Rectal smooth muscle tissue (tissue), 1 donor: Measurements from ENCODE around the gene GOLGA5.
"Not testable (repeated sequence)": the region's sequence is repeated elsewhere in the genome, so short reads cannot be mapped to it uniquely, and the experiment has no call there.

ENCODE experiments used
- H3K27ac ChIP-seq: one replicate; pipeline ENCODE4 v1.7.0; 2013; ENCODE audit warnings: low read depth, low read length, inconsistent platforms
- H3K27me3 ChIP-seq: one replicate; pipeline ENCODE4 v1.7.0; 2013; ENCODE audit warnings: low read length; ENCODE audit not compliant: control insufficient read depth, insufficient read depth
- H3K36me3 ChIP-seq: one replicate; pipeline ENCODE4 v1.7.0; 2013; ENCODE audit warnings: low read length; ENCODE audit not compliant: control insufficient read depth, insufficient read depth
- H3K4me1 ChIP-seq: one replicate; pipeline ENCODE4 v1.7.0; 2013; ENCODE audit warnings: low read length; ENCODE audit not compliant: control insufficient read depth, insufficient read depth
- H3K4me3 ChIP-seq: one replicate; pipeline ENCODE4 v1.7.0; 2013; ENCODE audit warnings: low read length
- H3K9ac ChIP-seq: one replicate; pipeline ENCODE4 v1.7.0; 2013; ENCODE audit warnings: low read length

Gene GOLGA5

DNA sequence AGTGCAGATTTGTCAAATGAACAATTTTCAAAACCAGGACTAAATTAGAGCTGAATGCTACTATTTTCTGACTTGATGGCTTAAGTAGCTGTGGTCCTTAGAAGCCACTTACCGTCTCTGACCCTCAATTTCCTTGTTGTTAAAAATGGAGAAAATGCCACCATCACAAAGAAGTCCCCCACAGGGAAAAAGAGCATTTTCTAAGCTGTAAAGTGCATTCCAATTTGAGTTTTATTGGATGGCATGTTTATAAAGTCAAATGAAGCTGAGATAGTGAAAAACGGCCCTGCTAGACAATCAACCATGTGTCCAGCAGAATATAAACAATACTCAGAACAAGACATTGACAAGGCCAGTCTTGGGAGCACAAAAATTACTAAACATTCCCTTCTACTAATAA, 53.6 kb downstream of the GOLGA5 start:
- H3K9ac ChIP-seq, result no peak overlapping the region
- no peak overlapping the region for H3K27ac ChIP-seq
- H3K27me3 ChIP-seq, result no peaks in the 10 kb centered on the region
- no peak overlapping the region for H3K4me3 ChIP-seq
- no peaks in the 10 kb centered on the region for H3K36me3 ChIP-seq
- H3K4me1 ChIP-seq, result no peaks in the 10 kb centered on the region

DNA sequence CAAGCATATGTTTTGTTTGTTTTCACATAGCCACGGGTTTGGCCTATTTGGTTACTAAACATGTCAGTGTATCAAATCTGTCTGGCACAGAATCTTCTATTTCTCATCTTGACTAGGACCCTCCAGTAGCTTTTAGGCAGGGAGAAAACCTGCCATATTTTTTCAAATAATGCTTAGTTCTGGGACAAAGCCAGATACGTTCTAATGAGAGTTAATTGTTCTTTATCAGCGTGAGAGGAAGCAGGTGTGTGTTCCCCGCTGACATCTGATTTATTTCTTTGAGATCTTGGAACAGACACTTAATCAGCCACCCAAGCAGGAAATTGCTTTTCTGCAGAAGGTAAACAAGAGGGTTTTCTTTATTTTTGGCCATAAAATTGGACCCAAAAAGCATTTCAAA, 54.8 kb downstream of the GOLGA5 start:
- no peaks in the 10 kb centered on the region for H3K27me3 ChIP-seq
- no peak overlapping the region for H3K4me3 ChIP-seq
- no peaks in the 10 kb centered on the region for H3K4me1 ChIP-seq
- H3K27ac ChIP-seq, result no peak overlapping the region
- H3K36me3 ChIP-seq, result no peaks in the 10 kb centered on the region
- no peak overlapping the region for H3K9ac ChIP-seq

DNA sequence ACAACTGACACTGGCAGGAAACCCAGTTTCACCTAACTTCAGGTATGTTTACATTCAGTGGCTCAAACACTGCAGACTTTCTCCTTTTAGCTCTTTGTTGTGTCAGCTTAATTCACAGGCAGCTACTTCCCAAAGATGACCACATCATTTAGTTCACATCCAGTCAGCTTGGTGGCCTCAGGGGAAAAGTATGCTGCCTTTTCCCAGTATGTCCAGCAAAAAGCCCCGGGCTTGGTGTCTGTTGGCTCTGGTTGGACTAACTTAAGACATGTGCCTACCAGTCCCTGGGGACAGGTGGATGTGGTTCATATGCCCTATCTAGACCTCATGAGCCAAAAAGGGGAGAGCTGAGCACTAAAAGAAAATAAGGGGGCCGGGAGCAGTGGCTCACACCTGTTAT, 56.4 kb downstream of the GOLGA5 start:
- no peak overlapping the region for H3K9ac ChIP-seq
- no peaks in the 10 kb centered on the region for H3K36me3 ChIP-seq
- no peak overlapping the region for H3K4me3 ChIP-seq
- H3K27ac ChIP-seq, result no peak overlapping the region
- no peaks in the 10 kb centered on the region for H3K4me1 ChIP-seq
- H3K27me3 ChIP-seq, result no peaks in the 10 kb centered on the region

DNA sequence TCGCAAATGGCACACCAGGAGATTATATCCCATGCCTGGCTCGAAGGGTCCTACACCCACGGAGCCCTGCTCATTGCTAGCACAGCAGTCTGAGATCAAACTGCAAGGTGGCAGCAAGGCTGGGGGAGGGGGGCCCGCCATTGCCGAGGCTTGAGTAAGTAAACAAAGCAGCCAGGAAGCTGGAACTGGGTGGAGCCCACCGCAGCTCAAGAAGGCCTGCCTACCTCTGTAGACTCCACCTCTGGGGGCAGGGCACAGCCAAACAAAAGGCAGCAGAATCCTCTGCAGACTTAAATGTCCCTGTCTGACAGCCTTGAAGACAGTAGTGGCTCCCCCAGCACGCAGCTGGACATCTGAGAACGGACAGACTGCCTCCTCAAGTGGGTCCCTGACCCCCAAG, 59.0 kb downstream of the GOLGA5 start:
- H3K4me3 ChIP-seq, H3K36me3 ChIP-seq, H3K4me1 ChIP-seq, H3K27ac ChIP-seq, H3K9ac ChIP-seq, H3K27me3 ChIP-seq: not testable (repeated sequence)

DNA sequence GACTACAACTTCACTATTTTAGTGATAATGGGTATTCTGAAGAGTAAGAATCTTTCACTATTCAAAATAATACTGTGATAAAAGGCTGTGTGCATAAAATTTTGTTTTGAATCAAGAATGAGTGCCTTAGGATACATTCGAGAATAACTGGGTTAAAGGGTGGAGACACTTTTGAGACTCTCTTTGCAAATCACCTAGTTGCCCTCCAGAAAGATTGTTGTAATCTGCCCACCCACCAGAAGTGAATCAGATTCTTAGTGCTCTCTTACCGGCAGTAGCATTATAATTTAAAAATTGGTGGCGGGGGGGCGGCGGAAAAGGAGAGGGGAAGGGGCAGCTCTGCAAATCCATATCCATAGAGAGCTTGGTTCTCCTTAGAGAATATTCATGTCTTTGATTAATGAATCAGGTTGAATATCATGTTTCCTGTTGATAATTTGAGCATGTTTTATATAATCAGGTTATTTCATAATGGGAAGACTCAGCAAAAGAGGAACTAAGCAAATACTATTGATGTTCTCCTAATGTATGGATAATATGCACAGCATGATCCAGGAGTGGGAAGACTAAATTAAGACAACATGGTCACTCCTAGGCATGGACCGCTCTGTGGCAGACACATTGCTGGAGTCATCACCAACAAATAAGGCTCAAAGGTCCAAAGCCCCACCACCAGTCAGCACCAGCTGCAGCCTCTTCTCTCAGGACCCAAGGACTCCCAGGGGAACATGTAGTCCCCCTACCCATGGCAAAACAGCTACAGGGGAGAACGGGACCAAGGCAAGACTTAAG, 66.1 kb downstream of the GOLGA5 start:
- Histone ChIP-seq H3K27ac (no peak overlapping the region), H3K9ac (no peak overlapping the region), H3K4me1 (no peaks in the 10 kb centered on the region), H3K27me3 (no peaks in the 10 kb centered on the region), H3K36me3 (no peaks in the 10 kb centered on the region), H3K4me3 (no peak overlapping the region)

DNA sequence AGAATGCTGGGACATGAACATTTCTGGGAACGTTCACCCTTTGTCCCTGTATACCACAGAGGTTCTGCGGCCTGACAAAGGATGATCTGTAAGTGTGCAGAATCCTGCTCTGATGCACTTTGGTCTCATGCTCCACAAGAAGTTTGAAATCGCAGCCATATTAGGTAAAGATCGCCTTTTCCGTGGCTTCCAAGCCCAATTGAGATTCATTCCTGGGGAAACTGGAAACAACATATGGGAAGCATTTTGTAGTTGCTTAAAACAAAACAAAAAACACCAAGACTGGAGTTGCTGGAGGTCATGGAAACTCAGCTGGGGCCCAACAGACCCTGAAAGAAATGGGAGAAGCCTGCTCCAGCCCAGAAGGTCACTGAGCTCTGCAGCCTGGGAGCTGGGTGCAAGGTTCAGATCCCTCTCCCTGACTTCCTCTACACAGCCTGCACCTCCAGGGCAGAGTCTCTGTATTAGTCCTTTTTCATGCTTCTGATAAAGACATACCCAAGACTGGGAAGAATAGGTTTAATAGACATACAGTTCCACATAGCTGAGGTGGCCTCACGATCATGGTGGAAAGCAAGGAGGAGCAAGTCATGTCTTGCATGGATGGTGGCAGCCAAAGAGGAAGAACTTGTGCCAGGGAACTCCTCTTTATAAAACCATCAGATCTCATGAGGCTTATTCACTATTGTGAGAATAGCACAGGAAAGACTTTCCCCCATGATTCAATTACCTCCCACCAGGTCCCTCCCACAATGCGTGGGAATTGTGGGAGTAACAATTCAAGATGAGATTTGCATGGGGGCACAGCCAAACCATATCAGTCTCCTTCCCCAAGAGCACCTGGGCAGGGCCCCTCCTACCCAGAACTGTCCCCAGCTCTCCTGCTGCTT, 68.0 kb downstream of the GOLGA5 start:
- Histone ChIP-seq H3K4me1 (no peaks in the 10 kb centered on the region), H3K9ac (no peak overlapping the region), H3K27me3 (no peaks in the 10 kb centered on the region), H3K36me3 (no peaks in the 10 kb centered on the region), H3K4me3 (no peak overlapping the region), H3K27ac (no peak overlapping the region)

DNA sequence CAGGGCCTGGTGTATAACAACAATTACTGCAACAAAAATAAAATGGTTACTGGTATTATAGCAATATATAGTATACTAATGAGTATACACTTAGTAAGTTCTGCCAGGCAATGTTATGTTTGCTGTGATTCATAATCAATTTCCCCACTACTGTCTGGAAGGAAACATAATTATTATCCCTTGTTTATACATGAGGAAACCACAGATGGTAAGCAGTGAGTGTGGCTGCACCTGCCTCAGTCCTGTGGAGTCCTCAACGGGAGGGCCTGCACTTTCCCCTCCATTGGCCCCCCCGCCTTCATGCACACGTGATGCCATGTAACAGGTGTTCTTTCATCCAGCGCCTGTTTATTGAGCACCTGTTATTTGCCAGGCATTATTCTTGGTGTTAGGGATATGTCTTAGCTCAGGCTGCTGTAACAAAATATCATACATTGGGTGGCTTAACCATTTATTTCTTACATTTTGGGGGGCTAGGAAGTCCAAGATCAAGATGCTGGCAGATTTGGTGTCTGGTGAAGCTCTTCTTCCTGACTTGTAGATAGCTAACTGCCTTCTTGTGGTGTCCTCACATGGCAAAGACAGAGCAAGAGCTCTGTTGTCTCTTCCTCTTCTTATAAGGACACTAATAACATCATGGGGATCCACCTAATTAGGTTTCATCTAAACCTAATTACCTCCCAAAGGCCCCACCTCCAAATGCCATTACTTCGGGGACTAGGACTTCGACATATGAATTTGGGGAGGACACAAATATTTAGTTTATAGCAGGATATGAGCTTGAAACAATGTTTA, 69.4 kb downstream of the GOLGA5 start:
- Histone ChIP-seq H3K36me3 (no peaks in the 10 kb centered on the region), H3K4me3 (no peak overlapping the region), H3K27ac (no peak overlapping the region), H3K9ac (no peak overlapping the region), H3K27me3 (no peaks in the 10 kb centered on the region), H3K4me1 (no peaks in the 10 kb centered on the region)

DNA sequence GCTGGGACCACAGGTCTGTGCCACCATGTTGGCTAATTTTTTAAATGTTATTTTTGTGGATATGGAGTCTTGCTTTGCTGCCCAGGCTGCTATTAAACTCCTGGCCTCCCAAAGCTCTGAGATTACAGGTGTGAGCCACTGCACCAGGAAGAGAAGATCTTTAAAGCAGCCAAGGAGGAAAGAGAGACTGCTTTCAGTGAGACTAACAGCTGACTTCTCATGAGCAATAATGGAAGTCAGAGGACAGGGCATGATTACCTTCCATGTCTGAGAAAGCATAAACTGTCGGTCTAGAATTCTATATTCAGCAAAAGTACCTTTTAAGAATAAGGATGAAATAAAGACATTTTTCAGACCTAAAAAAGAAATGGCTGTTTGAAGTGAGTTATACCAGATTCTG, 71.6 kb downstream of the GOLGA5 start:
- H3K4me1 ChIP-seq, result no peaks in the 10 kb centered on the region
- no peaks in the 10 kb centered on the region for H3K36me3 ChIP-seq
- H3K27ac ChIP-seq, result no peak overlapping the region
- H3K4me3 ChIP-seq, result no peak overlapping the region
- H3K9ac ChIP-seq, result no peak overlapping the region
- H3K27me3 ChIP-seq, result no peaks in the 10 kb centered on the region

DNA sequence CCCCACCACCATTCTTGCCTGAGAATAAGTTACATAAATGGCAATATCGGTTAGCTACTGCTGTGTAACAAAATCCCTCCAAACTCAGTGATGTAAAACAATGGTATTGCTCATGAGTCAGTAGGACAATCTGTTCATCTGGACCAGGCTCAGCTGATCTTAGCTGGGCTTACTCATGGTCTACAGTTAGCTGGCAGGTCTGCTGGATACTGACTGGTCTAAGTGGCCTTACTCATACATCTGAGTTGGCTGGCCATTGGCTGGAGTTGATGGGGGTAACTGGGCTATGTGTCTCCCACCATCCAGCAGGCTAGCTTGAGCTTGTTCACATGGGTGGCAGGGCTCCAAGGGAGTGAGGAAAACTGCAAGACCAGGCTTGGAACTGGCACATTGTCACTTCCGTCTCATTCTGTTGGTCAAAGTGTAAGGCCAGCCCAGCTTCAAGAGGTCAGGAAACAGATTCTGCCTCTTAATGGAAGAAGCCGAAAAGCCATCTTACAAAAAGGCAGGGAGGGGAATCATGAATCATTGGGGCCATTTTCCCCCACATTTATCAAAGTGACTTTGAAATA, 72.2 kb downstream of the GOLGA5 start:
- H3K27me3 ChIP-seq, result no peaks in the 10 kb centered on the region
- H3K27ac ChIP-seq, result no peak overlapping the region
- no peaks in the 10 kb centered on the region for H3K4me1 ChIP-seq
- H3K36me3 ChIP-seq, result no peaks in the 10 kb centered on the region
- no peak overlapping the region for H3K4me3 ChIP-seq
- H3K9ac ChIP-seq, result no peak overlapping the region

DNA sequence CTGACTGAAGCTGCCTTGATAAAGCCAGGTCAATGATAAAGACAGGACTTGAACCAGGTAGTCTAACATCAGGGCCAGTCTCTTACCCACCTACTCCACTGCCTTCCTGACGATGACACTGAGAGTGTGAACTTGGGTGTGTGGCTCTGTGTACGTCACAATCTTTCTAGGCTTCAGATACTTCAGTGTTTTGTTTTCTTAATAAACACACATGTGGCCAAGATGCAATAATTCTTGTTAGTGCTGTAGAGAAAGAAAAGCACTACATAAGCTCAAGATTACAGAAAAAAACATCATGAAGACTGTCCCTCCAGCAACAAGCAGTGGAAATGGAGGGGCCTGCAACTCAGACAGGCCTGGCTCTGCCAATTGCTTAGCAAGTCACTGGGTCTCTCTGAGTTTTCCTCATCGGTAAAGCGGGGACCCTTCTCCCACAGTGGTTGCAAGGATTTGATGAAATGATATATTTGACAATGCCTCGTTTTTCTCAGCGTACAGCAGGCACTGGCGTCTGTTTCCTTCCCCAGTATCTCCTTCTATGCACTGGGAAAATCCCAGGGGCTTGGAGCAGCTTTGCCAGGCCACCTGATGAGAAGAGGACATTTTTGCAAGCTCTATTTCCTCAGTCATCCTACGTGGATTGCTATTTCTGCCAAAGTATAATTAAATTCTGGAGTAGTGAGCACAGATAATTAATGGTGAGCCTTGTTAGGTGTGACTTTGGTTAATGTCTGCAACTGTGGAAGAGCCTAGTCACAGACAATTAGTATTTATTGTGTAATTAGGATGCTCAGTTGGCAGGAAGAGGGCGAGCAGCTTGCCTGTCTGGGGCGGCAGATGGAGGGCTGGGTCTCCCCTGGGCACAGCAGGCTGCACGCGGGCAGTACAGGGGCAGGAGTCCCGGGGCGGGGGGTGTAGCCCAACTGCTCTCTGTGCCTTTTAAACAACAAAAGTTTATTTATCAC, 73.1 kb downstream of the GOLGA5 start:
- Histone ChIP-seq H3K27ac (no peak overlapping the region), H3K9ac (no peak overlapping the region), H3K27me3 (no peaks in the 10 kb centered on the region), H3K4me3 (no peak overlapping the region), H3K36me3 (no peaks in the 10 kb centered on the region), H3K4me1 (no peaks in the 10 kb centered on the region)

DNA sequence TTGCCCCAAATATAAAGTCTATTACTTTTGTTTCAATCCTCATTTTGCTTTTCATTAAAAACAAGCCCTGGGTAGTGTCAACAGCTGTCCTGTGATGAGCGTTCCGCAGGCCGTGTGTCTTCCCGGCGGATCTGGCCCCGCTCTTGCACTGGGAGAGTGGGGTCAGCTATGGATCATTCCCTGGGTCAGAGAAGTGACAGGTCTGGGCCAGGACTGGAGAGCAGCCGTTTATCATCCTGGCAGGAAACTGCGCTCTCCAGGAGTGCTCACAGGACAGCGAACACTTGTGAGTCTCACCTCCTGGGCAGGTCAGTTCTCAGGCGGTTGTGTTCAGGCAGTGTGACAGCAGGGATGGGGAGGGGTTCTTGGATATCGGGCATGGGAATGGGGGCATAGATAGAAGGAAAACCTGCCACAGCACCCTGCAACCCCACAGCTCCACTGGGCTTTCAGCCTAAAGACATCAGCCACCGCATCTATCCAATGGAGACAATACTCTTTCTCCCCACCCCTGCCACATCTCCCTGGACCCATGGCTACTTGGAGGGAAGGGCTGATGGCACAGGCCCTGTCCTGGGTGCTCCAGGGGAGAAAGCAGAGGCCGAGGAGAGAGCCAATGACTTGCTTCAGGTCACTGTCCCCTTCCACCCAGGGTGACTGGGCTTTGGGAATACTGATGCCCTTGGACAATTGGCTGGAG, 81.0 kb downstream of the GOLGA5 start:
- Histone ChIP-seq H3K36me3 (no peaks in the 10 kb centered on the region), H3K9ac (no peak overlapping the region), H3K27ac (no peak overlapping the region), H3K4me1 (no peaks in the 10 kb centered on the region), H3K27me3 (no peaks in the 10 kb centered on the region), H3K4me3 (no peak overlapping the region)
